Measurements from ENCODE around the gene HIVEP3.

- TF ChIP-seq CTCF (conservative IDR thresholded peaks at IDR 0.05) (peak; percentile 59), EZH2 (IDR thresholded peaks at IDR 0.05; ENCODE audit: low read depth) (no peak)
Observed at GRCh38 chr1:41795205-41795762, 123.4 kb downstream of the HIVEP3 start.
